PFSK-1 (cell line): ENCODE results near the gene CENPB.

Experiments used
- FOXP2 ChIP-seq: optimal IDR thresholded peaks from 2 replicates; pipeline ENCODE3; 2011; ENCODE audit warnings: borderline replicate concordance, control low read depth, inconsistent platforms; ENCODE audit not compliant: insufficient read depth; ENCODE audit errors: extremely low read length, extremely low read depth
- POLR2AphosphoS5 ChIP-seq: IDR thresholded peaks from 2 replicates; pipeline ENCODE4 v1.6.1; 2012; ENCODE audit warnings: low read depth, mild to moderate bottlenecking, control low read depth, low read length, moderate library complexity
- REST ChIP-seq, 2 experiments: IDR thresholded peaks; 2 replicates each; pipeline versions ENCODE4 v1.6.1 to v1.8.0; 2011 to 2012; ENCODE audit warnings: low read depth in 2 of 2, low read length in 2 of 2, control low read depth in 1 of 2, inconsistent platforms in 1 of 2, mild to moderate bottlenecking in 1 of 2, moderate library complexity in 1 of 2; ENCODE audit not compliant: insufficient read depth in 1 of 2
- SIN3A ChIP-seq: IDR thresholded peaks from 2 replicates; pipeline ENCODE4 v1.6.1; 2012; ENCODE audit warnings: mild to moderate bottlenecking, low read length, moderate library complexity, borderline replicate concordance; ENCODE audit not compliant: insufficient read depth
- TAF1 ChIP-seq: IDR thresholded peaks from 2 replicates; pipeline ENCODE4 v1.6.1; 2012; ENCODE audit warnings: low read length, control low read depth, borderline replicate concordance; ENCODE audit not compliant: insufficient read depth

CENPB gene

GRCh38 chr20:3777381-3777715 is 9.2 kb downstream of the CENPB start:
- TF ChIP-seq POLR2AphosphoS5, result no peak
- TF ChIP-seq FOXP2, result no peak
- TF ChIP-seq SIN3A, result no peak
- TF ChIP-seq REST (IDR thresholded peaks at IDR 0.05; ENCODE audit: insufficient read depth in 1 of 2, low read depth in 2 of 2, low read length in 2 of 2), result no peak
- TF ChIP-seq TAF1, result no peak

GRCh38 chr20:3775457-3776108 is 11.0 kb downstream of the CENPB start:
- no peak for TF ChIP-seq POLR2AphosphoS5

- TF ChIP-seq REST (IDR thresholded peaks at IDR 0.05; ENCODE audit: insufficient read depth in 1 of 2, low read depth in 2 of 2, low read length in 2 of 2), result no peak
- TF ChIP-seq TAF1, result no peak
- TF ChIP-seq SIN3A, result no peak
- no peak for TF ChIP-seq POLR2AphosphoS5
- TF ChIP-seq FOXP2, result no peak
These were observed 14.9 kb downstream of the CENPB start for GRCh38 chr20:3771552-3772058.

- no peak for TF ChIP-seq FOXP2
- TF ChIP-seq SIN3A, result no peak
- TF ChIP-seq POLR2AphosphoS5, result no peak; the same call in 1 of the 2 replicates
These were observed 18.0 kb downstream of the CENPB start for GRCh38 chr20:3768342-3769130.

GRCh38 chr20:3767427-3768341 is 18.9 kb downstream of the CENPB start, which contains the start of gene ADISSP:
Gene ADISSP, minus strand, starts transcription at chr20:3767753. Its CDS starts 7,653 bp downstream, at chr20:3760100.
- TF ChIP-seq POLR2AphosphoS5 (peak; percentile 77), SIN3A (peak; percentile 86; the same call in 1 of the 2 replicates), FOXP2 (no peak), REST (IDR thresholded peaks at IDR 0.05; ENCODE audit: insufficient read depth in 1 of 2, low read depth in 2 of 2, low read length in 2 of 2) (no peak), TAF1 (peak; percentile 55; the same call in 1 of the 2 replicates)

GRCh38 chr20:3767110-3767426 is 19.5 kb downstream of the CENPB start:
- no peak for TF ChIP-seq FOXP2
- TF ChIP-seq REST (IDR thresholded peaks at IDR 0.05; ENCODE audit: insufficient read depth in 1 of 2, low read depth in 2 of 2, low read length in 2 of 2), result no peak
